ENCODE measurements around the gene DYNLL1. TPM values are rescaled to one million over a fixed set of nuclear protein-coding genes. Genes with fewer than 3 reads are reported as not detected.

The DYNLL1 gene
- total and polyA plus RNA-seq, 2 of the 13 experiments (the other 11 are each of a cell fraction or from before 2014, with no cell fraction given): 271 to 294 TPM

- Histone ChIP-seq H3K27ac (ENCODE audit: extremely low read length, insufficient read depth, low read length) (no peak overlapping the region), H3K9ac (ENCODE audit: insufficient read depth, low read depth, low read length) (no peak overlapping the region), H3K36me3 (replicated peaks in 1 of 2; ENCODE audit: control insufficient read depth in 1 of 2, insufficient read depth in 2 of 2, low read length in 2 of 2) (peaks cover 0 to 2% of the 10 kb centered on the region in 2 experiments; a peak in 1 of 5 replicates), H3K79me2 (ENCODE audit: insufficient read depth, low read length) (no peaks in the 10 kb centered on the region), H3K4me3 (replicated peaks in 1 of 3; ENCODE audit: insufficient read depth in 1 of 3, low read depth in 2 of 3, low read length in 3 of 3) (no peak overlapping the region), H3K27me3 (ENCODE audit: control insufficient read depth in 1 of 2, insufficient read depth in 2 of 2, low read length in 2 of 2) (no peaks in the 10 kb centered on the region), H2AFZ (ENCODE audit: low read length) (no peak overlapping the region), H3K9me3 (ENCODE audit: low read length) (no peaks in the 10 kb centered on the region), H3K4me2 (ENCODE audit: low read depth, low read length) (no peak overlapping the region), H4K20me1 (ENCODE audit: insufficient read depth, low read length) (no peaks in the 10 kb centered on the region), H3K4me1 (ENCODE audit: insufficient read depth, low read length) (no peaks in the 10 kb centered on the region)
- intact Hi-C loops (cut with micrococcal nuclease; ENCODE audit: unreplicated experiment) (no loop called here), in situ Hi-C loops (cut with HindIII; ENCODE audit: extremely low pct_ligation_motif_present, low pct_unique_long_range_greater_than_20kb) (no loop called here)
- no TSS peak for BruUV-seq (replicated peaks)
- ChIA-PET POLR2A (no interaction called here), CTCF (ENCODE audit: low intra/inter-chr PET ratio, low total read pairs) (no interaction called here)
- 79% methylated on average over 5 of the region's 5 CpGs for WGBS (ENCODE audit: low lambda C conversion rate)
- ATAC-seq: no peak
- DNase-seq (ENCODE audit: low spot score): no peak
- FAIRE-seq: no peak
- no peak for TF ChIP-seq CCAR2 (optimal IDR thresholded peaks at IDR 0.05; ENCODE audit: low read depth, low read length)
Measured at GRCh38 chr12:120488057-120488640, 7.8 kb upstream of the DYNLL1 start.

DNA sequence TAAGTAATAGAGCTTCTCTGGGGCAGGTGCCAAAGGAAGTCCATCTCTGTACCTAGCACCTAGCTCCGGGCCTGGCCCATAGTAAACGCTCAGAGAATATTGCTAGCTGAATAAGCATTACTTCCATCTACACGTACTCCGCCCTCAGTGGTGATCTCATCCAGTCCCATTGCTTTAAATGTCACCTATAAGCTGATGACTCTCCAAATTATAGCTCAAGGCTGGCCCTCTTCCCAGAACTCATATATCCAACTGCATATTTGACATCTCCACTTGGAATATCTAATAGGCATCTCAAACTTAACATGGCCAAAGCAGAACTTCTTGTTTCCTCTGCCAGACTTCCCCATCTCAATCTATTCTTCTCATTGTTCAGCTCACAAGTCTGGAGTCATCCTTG, 6.9 kb upstream of the DYNLL1 start:
- DNase-seq (ENCODE audit: low spot score) (no peak), ATAC-seq (no peak), FAIRE-seq (no peak)
- Histone ChIP-seq H3K9ac (ENCODE audit: insufficient read depth, low read depth, low read length) (no peak overlapping the region), H3K27me3 (ENCODE audit: control insufficient read depth in 1 of 2, insufficient read depth in 2 of 2, low read length in 2 of 2) (no peaks in the 10 kb centered on the region), H3K36me3 (replicated peaks in 1 of 2; ENCODE audit: control insufficient read depth in 1 of 2, insufficient read depth in 2 of 2, low read length in 2 of 2) (peaks cover 0 to 2% of the 10 kb centered on the region in 2 experiments; a peak in 1 of 5 replicates), H3K4me2 (ENCODE audit: low read depth, low read length) (no peak overlapping the region), H3K4me1 (ENCODE audit: insufficient read depth, low read length) (no peaks in the 10 kb centered on the region), H3K27ac (ENCODE audit: extremely low read length, insufficient read depth, low read length) (no peak overlapping the region), H4K20me1 (ENCODE audit: insufficient read depth, low read length) (no peaks in the 10 kb centered on the region), H3K9me3 (ENCODE audit: low read length) (no peaks in the 10 kb centered on the region), H3K79me2 (ENCODE audit: insufficient read depth, low read length) (no peaks in the 10 kb centered on the region), H2AFZ (ENCODE audit: low read length) (no peak overlapping the region), H3K4me3 (replicated peaks in 1 of 3; ENCODE audit: insufficient read depth in 1 of 3, low read depth in 2 of 3, low read length in 3 of 3) (no peak overlapping the region)
- ChIA-PET CTCF (ENCODE audit: low intra/inter-chr PET ratio, low total read pairs) (no interaction called here), POLR2A (no interaction called here)
- intact Hi-C loops (cut with micrococcal nuclease; ENCODE audit: unreplicated experiment) (no loop called here), in situ Hi-C loops (cut with HindIII; ENCODE audit: extremely low pct_ligation_motif_present, low pct_unique_long_range_greater_than_20kb) (no loop called here)
- WGBS (ENCODE audit: low lambda C conversion rate): 98% methylated on average over 4 of the region's 4 CpGs
- BruUV-seq (replicated peaks): no TSS peak
- TF ChIP-seq ZKSCAN8 (CRISPR knock-in tag; IDR thresholded peaks at IDR 0.05; ENCODE audit: borderline replicate concordance) (no peak), ZNF670 (CRISPR knock-in tag; IDR thresholded peaks at IDR 0.05; ENCODE audit: borderline replicate concordance) (no peak), NCOA5 (CRISPR knock-in tag; IDR thresholded peaks at IDR 0.05) (no peak), POGZ (CRISPR knock-in tag; IDR thresholded peaks at IDR 0.05) (no peak), FOXM1 (CRISPR knock-in tag; IDR thresholded peaks at IDR 0.05) (no peak), ZNF652 (CRISPR knock-in tag; IDR thresholded peaks at IDR 0.05; ENCODE audit: borderline replicate concordance, low read depth) (no peak), SNAPC2 (CRISPR knock-in tag; IDR thresholded peaks at IDR 0.05) (no peak), ZBTB44 (CRISPR knock-in tag; IDR thresholded peaks at IDR 0.05) (no peak)
- TF ChIP-seq, protein P1, sequence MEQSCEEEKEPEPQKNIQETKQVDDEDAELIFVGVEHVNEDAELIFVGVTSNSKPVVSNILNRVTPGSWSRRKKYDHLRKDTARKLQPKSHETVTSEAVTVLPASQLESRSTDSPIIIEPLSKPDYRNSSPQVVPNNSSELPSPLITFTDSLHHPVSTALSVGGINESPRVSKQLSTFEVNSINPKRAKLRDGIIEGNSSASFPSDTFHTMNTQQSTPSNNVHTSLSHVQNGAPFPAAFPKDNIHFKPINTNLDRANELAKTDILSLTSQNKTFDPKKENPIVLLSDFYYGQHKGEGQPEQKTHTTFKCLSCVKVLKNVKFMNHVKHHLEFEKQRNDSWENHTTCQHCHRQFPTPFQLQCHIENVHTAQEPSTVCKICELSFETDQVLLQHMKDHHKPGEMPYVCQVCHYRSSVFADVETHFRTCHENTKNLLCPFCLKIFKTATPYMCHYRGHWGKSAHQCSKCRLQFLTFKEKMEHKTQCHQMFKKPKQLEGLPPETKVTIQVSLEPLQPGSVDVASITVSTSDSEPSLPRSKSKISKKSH (CRISPR knock-in tag; IDR thresholded peaks at IDR 0.05; ENCODE audit: borderline replicate concordance): no peak
- TF ChIP-seq, protein P2, sequence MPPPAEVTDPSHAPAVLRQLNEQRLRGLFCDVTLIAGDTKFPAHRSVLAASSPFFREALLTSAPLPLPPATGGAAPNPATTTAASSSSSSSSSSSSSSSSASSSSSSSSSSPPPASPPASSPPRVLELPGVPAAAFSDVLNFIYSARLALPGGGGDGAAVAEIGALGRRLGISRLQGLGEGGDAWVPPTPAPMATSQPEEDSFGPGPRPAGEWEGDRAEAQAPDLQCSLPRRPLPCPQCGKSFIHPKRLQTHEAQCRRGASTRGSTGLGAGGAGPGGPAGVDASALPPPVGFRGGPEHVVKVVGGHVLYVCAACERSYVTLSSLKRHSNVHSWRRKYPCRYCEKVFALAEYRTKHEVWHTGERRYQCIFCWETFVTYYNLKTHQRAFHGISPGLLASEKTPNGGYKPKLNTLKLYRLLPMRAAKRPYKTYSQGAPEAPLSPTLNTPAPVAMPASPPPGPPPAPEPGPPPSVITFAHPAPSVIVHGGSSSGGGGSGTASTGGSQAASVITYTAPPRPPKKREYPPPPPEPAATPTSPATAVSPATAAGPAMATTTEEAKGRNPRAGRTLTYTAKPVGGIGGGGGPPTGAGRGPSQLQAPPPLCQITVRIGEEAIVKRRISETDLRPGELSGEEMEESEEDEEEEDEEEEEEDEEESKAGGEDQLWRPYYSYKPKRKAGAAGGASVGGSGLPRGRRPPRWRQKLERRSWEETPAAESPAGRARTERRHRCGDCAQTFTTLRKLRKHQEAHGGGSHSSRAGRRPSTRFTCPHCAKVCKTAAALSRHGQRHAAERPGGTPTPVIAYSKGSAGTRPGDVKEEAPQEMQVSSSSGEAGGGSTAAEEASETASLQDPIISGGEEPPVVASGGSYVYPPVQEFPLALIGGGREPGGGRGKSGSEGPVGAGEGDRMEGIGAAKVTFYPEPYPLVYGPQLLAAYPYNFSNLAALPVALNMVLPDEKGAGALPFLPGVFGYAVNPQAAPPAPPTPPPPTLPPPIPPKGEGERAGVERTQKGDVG (CRISPR knock-in tag; IDR thresholded peaks at IDR 0.05; ENCODE audit: borderline replicate concordance): no peak
